Neutrophil (primary cell): Measurements from ENCODE around the gene PRKN.

ENCODE experiments used
- H3K27ac ChIP-seq: fragments of 200-600 bp; sonication (generic); 2 replicates; pipeline ENCODE4 v1.5.1; 2016; ENCODE audit warnings: mild to moderate bottlenecking, moderate library complexity
- H3K27me3 ChIP-seq: fragments of 200-600 bp; sonication (generic); 2 replicates; pipeline ENCODE4 v1.6.0; 2016; ENCODE audit warnings: mild to moderate bottlenecking
- H3K36me3 ChIP-seq: fragments of 200-600 bp; sonication (generic); 2 replicates; pipeline ENCODE4 v1.5.1; 2017
- H3K4me1 ChIP-seq, 2 experiments: fragments of 200-600 bp in 1 of 2; sonication (generic) in 1 of 2; 1 replicate in 1 of 2; 2 replicates in 1 of 2; pipeline versions ENCODE4 v1.5.1 to v1.6.1; 2013 to 2016; ENCODE audit warnings: low read depth in 1 of 2, low read length in 1 of 2, mild to moderate bottlenecking in 1 of 2, moderate library complexity in 1 of 2; ENCODE audit not compliant: control insufficient read depth in 1 of 2, insufficient read depth in 1 of 2
- H3K4me3 ChIP-seq, 2 experiments: fragments of 200-600 bp in 1 of 2; sonication (generic) in 1 of 2; 1 replicate in 1 of 2; 2 replicates in 1 of 2; pipeline ENCODE4 v1.5.1; 2013 to 2016; ENCODE audit warnings: low read depth in 1 of 2, low read length in 1 of 2, mild to moderate bottlenecking in 1 of 2, moderate library complexity in 1 of 2
- H3K9me3 ChIP-seq: fragments of 200-600 bp; sonication (generic); 2 replicates; pipeline ENCODE4 v1.5.1; 2016
- TF ChIP-seq, protein P1 (sequence below): fragments of 200-600 bp; sonication (generic); IDR thresholded peaks from 2 replicates; pipeline ENCODE4 v1.5.1; 2016; ENCODE audit warnings: antibody characterized with exemption

Gene PRKN

DNA sequence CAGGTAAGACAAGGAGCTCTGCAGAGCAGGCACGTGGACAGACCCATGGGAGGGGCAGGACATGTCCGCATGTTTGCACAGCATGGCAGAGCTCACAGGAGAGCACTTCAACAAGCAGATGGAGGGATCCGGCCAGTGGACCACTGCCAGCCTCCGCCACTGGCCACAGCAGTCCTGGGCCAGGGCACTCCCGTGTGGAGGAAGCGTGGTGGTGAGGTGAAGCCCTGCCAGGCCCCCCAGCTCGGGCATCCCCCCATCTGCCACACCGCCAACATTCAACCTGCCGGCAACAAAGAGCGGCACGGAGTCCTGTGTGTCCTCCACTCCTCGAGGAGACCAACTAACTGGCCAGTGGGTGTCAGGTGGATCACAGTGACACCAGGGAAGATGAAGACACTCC is 1349.5 kb downstream of the PRKN start:
- Histone ChIP-seq H3K27ac (no peak overlapping the region), H3K27me3 (no peaks in the 10 kb centered on the region), H3K36me3 (no peaks in the 10 kb centered on the region), H3K4me3 (no peak overlapping the region), H3K9me3 (no peaks in the 10 kb centered on the region), H3K4me1 (no peaks in the 10 kb centered on the region)
- TF ChIP-seq, protein P1, sequence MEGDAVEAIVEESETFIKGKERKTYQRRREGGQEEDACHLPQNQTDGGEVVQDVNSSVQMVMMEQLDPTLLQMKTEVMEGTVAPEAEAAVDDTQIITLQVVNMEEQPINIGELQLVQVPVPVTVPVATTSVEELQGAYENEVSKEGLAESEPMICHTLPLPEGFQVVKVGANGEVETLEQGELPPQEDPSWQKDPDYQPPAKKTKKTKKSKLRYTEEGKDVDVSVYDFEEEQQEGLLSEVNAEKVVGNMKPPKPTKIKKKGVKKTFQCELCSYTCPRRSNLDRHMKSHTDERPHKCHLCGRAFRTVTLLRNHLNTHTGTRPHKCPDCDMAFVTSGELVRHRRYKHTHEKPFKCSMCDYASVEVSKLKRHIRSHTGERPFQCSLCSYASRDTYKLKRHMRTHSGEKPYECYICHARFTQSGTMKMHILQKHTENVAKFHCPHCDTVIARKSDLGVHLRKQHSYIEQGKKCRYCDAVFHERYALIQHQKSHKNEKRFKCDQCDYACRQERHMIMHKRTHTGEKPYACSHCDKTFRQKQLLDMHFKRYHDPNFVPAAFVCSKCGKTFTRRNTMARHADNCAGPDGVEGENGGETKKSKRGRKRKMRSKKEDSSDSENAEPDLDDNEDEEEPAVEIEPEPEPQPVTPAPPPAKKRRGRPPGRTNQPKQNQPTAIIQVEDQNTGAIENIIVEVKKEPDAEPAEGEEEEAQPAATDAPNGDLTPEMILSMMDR, result no peak

DNA sequence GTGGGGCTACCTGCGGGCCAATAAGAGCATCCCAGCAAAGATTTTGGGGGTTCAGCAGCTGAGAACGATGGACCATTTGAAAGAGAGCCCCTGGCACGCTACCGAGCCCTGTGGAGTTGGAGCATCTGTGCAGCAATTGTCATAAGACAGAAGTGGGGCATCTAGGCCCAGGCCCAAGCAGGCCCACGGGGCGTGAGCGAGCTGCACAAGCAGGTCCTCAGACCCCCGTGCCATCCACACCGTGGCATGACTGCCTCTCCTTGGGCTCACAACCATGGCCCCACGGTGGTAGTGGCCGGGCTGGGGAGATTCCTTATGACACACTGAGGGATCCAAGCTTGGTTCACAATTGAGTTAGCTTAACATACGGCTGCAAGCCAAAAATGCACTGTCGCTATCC is 1350.5 kb downstream of the PRKN start:
- Histone ChIP-seq H3K27me3 (no peaks in the 10 kb centered on the region), H3K9me3 (no peaks in the 10 kb centered on the region), H3K4me1 (no peaks in the 10 kb centered on the region), H3K27ac (no peak overlapping the region), H3K4me3 (no peak overlapping the region), H3K36me3 (no peaks in the 10 kb centered on the region)
- TF ChIP-seq, protein P1, result no peak

DNA sequence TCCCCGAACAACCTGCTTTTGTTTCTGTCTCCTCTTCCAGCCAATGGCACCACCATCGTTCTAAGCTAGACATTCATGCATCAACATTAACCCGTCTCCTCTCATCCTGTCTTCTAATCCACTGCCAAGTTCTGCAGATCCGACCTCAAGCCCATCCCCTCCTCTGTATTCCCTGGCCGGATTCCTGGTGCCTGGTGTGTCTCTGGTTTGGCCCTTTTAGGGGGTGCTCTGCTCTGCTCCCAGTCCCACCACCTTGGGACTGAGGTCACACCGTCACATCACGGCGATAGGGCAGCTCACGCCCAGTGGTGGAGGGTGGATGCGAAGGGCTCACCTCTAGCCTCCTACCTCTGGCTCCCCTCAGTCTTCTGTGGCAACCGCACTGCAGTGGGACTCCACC is 1351.2 kb downstream of the PRKN start:
- TF ChIP-seq, protein P1, result no peak
- Histone ChIP-seq H3K4me3 (no peak overlapping the region), H3K4me1 (no peaks in the 10 kb centered on the region), H3K36me3 (no peaks in the 10 kb centered on the region), H3K9me3 (no peaks in the 10 kb centered on the region), H3K27me3 (no peaks in the 10 kb centered on the region), H3K27ac (no peak overlapping the region)

DNA sequence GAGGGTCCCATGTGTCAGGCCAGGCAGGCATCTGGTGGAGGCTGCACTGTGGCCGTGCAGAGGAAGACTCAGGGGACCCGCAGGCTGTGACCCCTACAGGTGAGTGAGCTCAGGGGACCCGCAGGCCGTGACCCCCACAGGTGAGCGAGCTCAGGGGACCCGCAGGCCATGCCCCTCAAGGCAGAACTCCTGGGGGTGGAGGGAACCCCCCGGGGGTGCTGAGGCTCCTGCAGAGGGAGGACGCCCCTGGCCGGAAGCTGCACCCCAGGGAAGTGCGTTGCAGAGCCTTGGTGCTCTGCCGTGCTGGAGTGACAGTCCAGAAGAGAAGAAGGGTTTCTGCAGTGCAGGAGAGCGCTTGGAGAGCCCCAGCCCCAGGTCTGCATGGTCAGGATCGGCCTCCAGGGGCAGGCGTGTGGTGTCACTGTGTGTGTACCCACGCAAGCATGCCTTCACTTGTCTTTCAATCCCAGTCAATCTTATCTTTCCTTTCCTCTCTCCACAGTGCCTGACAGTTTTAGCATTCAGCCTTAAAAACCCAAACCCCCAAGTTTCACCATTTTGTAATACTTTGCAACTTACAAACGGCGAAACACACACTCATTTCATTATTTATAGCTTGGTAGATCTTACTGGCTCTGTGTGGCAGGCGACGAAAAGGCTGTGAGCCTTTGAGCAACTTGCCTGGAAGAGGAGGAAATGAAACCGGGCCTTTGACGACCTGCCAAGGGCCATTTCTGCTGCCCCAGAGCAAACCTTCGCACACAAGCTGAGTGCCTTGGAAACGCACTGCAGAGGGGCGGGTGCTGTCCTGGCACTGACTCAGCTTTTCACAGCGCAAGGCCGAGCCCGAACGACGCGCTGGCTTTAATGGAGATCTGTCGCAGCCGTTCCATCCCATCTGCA is 1352.3 kb downstream of the PRKN start:
- Histone ChIP-seq H3K9me3 (no peaks in the 10 kb centered on the region), H3K4me3 (no peak overlapping the region), H3K27ac (no peak overlapping the region), H3K27me3 (no peaks in the 10 kb centered on the region), H3K36me3 (no peaks in the 10 kb centered on the region), H3K4me1 (no peaks in the 10 kb centered on the region)
- TF ChIP-seq, protein P1, result no peak

DNA sequence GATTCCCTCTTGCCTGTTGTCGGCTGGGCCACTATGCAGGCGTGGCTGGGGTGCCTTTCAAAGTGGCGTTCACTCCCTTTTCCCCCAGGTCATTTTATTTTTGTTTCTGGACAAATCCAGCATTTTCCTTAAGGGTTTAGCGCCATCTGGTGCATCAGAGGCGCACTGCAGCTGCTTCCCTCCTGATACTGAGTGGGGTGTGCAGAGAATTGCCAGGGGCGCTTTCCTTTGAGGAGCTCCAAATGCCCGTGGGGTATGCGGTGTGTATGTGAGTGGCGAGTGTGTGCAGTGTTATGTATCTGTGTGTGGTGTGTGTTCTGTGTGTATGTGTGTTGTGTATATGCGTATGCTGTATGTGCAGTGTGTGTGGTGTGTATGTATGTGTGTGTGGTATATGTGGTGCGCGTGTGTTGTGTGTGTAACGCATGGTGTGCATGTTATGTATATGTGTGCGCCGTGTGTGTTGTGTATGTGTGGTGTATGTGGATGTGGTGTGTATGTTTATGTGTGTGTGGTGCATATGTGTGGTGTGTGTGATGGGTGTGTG is 1353.6 kb downstream of the PRKN start:
- Histone ChIP-seq H3K27me3 (no peaks in the 10 kb centered on the region), H3K36me3 (no peaks in the 10 kb centered on the region), H3K4me1 (peaks cover 5% of the 10 kb centered on the region in 2 experiments), H3K9me3 (no peaks in the 10 kb centered on the region), H3K27ac (no peak overlapping the region), H3K4me3 (no peak overlapping the region)
- TF ChIP-seq, protein P1, result peak; percentile 85
